Erythroblast (primary cell): Measurements from ENCODE around the gene ADGRF1.

Experiments
- GATA1 ChIP-seq: IDR thresholded peaks from 2 replicates; pipeline ENCODE4 v1.6.1; 2011; ENCODE audit warnings: low read depth, mild to moderate bottlenecking, control low read depth, low read length, moderate library complexity
- POLR2A ChIP-seq: IDR thresholded peaks from 2 replicates; pipeline ENCODE4 v1.6.1; 2011; ENCODE audit warnings: mild to moderate bottlenecking, low read length

DNA sequence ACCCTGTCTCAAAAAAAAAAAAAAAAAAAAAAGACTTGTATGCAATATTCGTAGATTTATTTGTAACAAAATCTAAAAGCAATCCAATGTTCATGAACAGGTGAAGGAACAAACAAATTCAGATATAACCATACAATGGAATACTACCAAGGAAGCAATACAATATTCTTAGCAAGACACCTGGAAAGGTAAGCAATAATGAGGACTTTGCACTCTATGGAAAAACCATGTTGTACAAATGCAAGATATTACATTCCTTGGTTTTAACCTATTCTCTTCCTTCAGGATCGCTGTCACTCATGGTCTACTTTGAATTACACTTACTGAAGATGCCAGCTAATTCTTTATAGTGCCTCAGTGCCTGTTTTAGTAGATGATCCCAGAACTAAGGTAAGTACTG lies 14.7 kb upstream of the ADGRF1 start:
- TF ChIP-seq POLR2A (no peak), GATA1 (no peak)
